Vagina (tissue), 2 donors: ENCODE data around the gene DDX55. TPM values are rescaled to one million over a fixed set of nuclear protein-coding genes. Genes with fewer than 3 reads are reported as not detected.

Experiments used
- DNase-seq, 2 donors: peaks; one replicate each; pipeline ENCODE4 v3.0.0-alpha.2; 2017; ENCODE audit errors: extremely low spot score in 2 of 2
- H3K27ac ChIP-seq: fragments of 200-600 bp; sonication (generic); one replicate; pipeline ENCODE4 v1.5.1; 2019
- H3K27me3 ChIP-seq: fragments of 200-600 bp; sonication (generic); one replicate; pipeline ENCODE4 v1.5.1; 2019
- H3K36me3 ChIP-seq, 2 donors: fragments of 200-600 bp; sonication (generic); one replicate each; pipeline ENCODE4 v1.5.1; 2017 to 2019
- H3K4me1 ChIP-seq: fragments of 200-600 bp; sonication (generic); one replicate; pipeline ENCODE4 v1.5.1; 2019
- H3K4me3 ChIP-seq, 2 donors: fragments of 200-600 bp; sonication (generic); 1 replicate in 1 of 2; 2 replicates in 1 of 2; pipeline ENCODE4 v1.5.1; 2016 to 2019
- H3K9me3 ChIP-seq: fragments of 200-600 bp; sonication (generic); one replicate; pipeline ENCODE4 v1.5.1; 2019
- POLR2A ChIP-seq, 2 donors: fragments of 450-650 bp; IDR thresholded peaks; one replicate each; pipeline ENCODE4 v1.6.1; 2017; ENCODE audit warnings: antibody characterized with exemption in 2 of 2, mild to moderate bottlenecking in 2 of 2, moderate library complexity in 2 of 2
- POLR2AphosphoS5 ChIP-seq, 2 donors: sonication (generic); formaldehyde crosslinking; IDR thresholded peaks; one replicate each; pipeline ENCODE4 v1.9.0; 2017; ENCODE audit warnings: antibody characterized with exemption in 2 of 2, mild to moderate bottlenecking in 2 of 2, low read depth in 1 of 2; ENCODE audit not compliant: insufficient read depth in 1 of 2
- intact Hi-C: fragments of 100-400 bp; cut with DNase I; formaldehyde crosslinking; loops from one replicate; pipeline ENCODE4 v1.15.1; 2023
- total RNA-seq: library from RNA; depleted of rRNA; stranded (reverse); fragments of >200 nt; gene quantifications from one replicate; pipeline ENCODE4 v1.2.3, GENCODE V29; 2016
- TF ChIP-seq, protein P1 (sequence below), 3 experiments: fragments of 450-650 bp in 2 of 3; fragments of 200-600 bp in 1 of 3; sonication (generic) in 1 of 3; IDR thresholded peaks; one replicate each; pipeline ENCODE4 v1.5.1; 2017 to 2019; ENCODE audit warnings: antibody characterized with exemption in 3 of 3, mild to moderate bottlenecking in 2 of 3, moderate library complexity in 2 of 3

DDX55 gene
- total RNA-seq, 1 donor from 2014 or later = 16.5 TPM

DNA sequence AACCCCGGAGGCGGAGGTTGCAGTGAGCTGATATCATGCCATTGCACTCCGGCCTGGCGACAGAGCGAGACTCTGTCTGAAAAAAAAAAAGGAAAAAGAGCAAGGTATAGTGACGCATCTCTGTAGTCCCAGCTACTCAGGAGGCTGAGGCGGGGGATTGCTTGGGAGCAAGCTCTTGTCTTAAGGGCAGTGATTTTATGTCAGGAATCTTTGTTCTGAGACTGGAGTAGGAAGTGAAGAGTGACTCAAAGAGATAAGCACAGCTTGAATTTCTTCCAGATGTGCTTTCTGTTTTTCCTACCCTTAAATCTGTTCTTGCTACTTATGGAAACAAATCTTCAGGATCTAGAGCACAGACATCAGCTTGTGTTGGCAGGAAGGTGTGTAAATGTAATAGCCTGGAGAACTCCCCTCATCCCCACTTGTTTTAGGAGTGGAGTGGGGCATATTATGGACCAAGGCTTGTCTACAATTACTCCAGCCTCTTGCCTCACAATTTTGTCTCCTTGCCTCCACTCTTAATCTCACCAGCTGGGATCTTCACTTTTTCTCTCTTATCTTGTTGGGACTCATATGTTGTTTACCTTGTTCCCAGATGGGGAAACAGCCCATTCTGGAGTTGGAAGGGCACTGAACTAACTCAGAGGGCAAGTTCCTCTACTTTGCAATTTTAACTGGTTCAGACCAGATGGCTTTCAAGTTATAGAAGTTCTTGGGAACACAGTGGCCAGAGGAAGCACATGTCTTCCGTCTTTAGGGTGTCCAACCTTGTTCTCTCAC, 10.0 kb upstream of the DDX55 start:
- Histone ChIP-seq H3K27ac (no peak overlapping the region), H3K36me3 (peaks cover 0 to 71% of the 10 kb centered on the region in 2 donors), H3K27me3 (no peaks in the 10 kb centered on the region), H3K4me3 (no peak overlapping the region), H3K9me3 (no peaks in the 10 kb centered on the region), H3K4me1 (peaks cover 41% of the 10 kb centered on the region)
- intact Hi-C loops = no loop called here
- TF ChIP-seq POLR2A (IDR thresholded peaks at IDR 0.05) (no peak), POLR2AphosphoS5 (IDR thresholded peaks at IDR 0.05; ENCODE audit: insufficient read depth in 1 of 2, low read depth in 1 of 2) (no peak)
- TF ChIP-seq, protein P1, sequence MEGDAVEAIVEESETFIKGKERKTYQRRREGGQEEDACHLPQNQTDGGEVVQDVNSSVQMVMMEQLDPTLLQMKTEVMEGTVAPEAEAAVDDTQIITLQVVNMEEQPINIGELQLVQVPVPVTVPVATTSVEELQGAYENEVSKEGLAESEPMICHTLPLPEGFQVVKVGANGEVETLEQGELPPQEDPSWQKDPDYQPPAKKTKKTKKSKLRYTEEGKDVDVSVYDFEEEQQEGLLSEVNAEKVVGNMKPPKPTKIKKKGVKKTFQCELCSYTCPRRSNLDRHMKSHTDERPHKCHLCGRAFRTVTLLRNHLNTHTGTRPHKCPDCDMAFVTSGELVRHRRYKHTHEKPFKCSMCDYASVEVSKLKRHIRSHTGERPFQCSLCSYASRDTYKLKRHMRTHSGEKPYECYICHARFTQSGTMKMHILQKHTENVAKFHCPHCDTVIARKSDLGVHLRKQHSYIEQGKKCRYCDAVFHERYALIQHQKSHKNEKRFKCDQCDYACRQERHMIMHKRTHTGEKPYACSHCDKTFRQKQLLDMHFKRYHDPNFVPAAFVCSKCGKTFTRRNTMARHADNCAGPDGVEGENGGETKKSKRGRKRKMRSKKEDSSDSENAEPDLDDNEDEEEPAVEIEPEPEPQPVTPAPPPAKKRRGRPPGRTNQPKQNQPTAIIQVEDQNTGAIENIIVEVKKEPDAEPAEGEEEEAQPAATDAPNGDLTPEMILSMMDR (IDR thresholded peaks at IDR 0.05) = no peak
- DNase-seq = no peak

DNA sequence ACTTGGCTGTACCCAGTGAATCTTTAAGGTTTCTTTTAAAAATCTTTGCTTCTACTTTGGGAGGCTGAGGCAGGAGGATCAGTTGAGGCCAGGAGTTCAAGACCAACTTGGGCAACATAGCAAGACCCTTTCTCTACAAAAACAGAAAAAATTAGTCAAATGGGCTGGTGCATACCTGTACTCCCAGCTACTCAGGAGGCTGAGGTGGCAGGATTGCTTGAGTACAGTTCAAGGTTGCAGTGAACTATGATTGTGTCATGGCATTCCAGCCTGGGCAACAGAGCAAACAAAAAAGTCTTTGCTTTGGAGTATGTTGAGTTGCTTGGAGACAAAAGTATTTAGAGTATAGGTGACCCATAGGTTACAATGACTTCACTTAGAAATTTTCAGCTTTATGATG, 6.2 kb upstream of the DDX55 start:
- no peak overlapping the region for H3K27ac ChIP-seq
- TF ChIP-seq POLR2AphosphoS5 (IDR thresholded peaks at IDR 0.05; ENCODE audit: insufficient read depth in 1 of 2, low read depth in 1 of 2) (no peak), POLR2A (IDR thresholded peaks at IDR 0.05) (no peak)
- TF ChIP-seq, protein P1 (IDR thresholded peaks at IDR 0.05) = no peak
- H3K4me1 ChIP-seq = peaks cover 10% of the 10 kb centered on the region
- no peak overlapping the region for H3K4me3 ChIP-seq
- H3K36me3 ChIP-seq = peaks cover 0 to 56% of the 10 kb centered on the region in 2 donors
- H3K9me3 ChIP-seq = no peaks in the 10 kb centered on the region
- no peak for DNase-seq
- intact Hi-C loops = no loop called here
- no peaks in the 10 kb centered on the region for H3K27me3 ChIP-seq

DNA sequence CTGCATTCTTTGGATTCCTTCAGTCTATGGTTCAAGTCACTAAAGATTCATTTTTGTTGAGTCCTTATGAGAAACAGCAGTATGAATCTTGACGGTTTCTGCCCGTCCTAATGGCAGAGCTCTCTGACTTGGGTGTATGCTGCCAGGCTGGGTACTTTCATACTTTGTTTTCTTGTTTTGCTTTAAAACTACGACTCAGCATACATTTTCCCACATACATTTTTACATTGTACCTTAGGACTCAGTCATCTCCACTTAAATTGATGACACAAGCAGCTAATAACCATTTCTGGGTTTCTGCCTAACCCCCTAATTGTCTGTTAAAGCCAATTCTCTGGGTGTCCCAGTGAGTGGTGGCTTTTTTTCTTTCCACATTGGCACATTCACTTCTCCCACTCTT, 4.8 kb upstream of the DDX55 start:
- Histone ChIP-seq H3K27me3 (no peaks in the 10 kb centered on the region), H3K4me1 (peaks cover 9% of the 10 kb centered on the region), H3K9me3 (no peaks in the 10 kb centered on the region), H3K36me3 (peaks cover 0 to 44% of the 10 kb centered on the region in 2 donors), H3K27ac (no peak overlapping the region), H3K4me3 (no peak overlapping the region)
- TF ChIP-seq POLR2A (IDR thresholded peaks at IDR 0.05) = no peak
- TF ChIP-seq POLR2AphosphoS5 (IDR thresholded peaks at IDR 0.05; ENCODE audit: insufficient read depth in 1 of 2, low read depth in 1 of 2) = no peak
- TF ChIP-seq, protein P1 (IDR thresholded peaks at IDR 0.05) = no peak
- DNase-seq = no peak
- intact Hi-C loops = no loop called here

DNA sequence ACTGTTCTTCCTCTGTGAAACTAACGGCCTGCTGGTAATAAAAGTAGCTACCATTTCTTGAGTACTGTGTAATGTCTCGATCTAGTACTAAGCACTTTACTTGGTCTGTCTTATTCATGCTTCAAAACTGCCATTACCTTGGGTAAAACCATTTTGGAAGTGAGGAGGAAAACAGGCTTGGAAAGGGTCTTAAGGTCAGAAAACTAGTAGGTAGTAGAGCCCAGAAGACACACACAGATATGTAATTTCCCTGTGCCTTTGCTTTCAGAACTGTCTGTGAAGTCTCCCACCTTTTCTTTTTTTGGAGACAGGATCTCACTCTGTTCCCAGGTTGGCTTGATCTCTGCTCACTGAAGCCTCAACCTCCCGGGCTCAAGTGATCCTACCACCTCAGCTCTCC, 3.4 kb upstream of the DDX55 start:
- TF ChIP-seq, protein P1 (IDR thresholded peaks at IDR 0.05) = no peak
- TF ChIP-seq POLR2A (IDR thresholded peaks at IDR 0.05) (no peak), POLR2AphosphoS5 (IDR thresholded peaks at IDR 0.05; ENCODE audit: insufficient read depth in 1 of 2, low read depth in 1 of 2) (no peak)
- Histone ChIP-seq H3K27me3 (no peaks in the 10 kb centered on the region), H3K36me3 (peaks cover 0 to 41% of the 10 kb centered on the region in 2 donors), H3K4me3 (no peak overlapping the region), H3K9me3 (no peaks in the 10 kb centered on the region), H3K4me1 (peaks cover 20% of the 10 kb centered on the region), H3K27ac (no peak overlapping the region)
- DNase-seq = no peak
- intact Hi-C loops = no loop called here

DNA sequence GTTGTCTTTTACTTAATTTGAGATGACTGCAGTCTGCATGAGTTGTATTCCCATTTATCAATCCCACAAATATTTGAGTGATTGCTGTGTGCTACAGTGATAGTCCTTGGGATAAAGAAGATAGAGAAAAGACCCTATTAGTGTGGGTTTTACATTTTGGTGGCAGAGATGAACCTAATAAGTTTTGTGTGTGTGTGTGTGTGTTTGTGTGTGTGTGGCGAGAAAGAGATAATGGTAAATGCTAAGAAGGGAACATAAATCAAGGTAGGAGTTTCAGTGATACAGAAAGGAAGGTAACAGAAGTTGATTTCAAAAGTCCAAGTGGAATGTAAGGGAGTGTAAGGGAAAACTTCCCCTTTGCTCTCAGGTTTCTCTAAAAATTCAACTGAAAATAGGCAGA, 2.6 kb upstream of the DDX55 start:
- H3K36me3 ChIP-seq = peaks cover 0 to 40% of the 10 kb centered on the region in 2 donors
- peaks cover 28% of the 10 kb centered on the region for H3K4me1 ChIP-seq

More for the DNA sequence above, 2.6 kb upstream of the DDX55 start:
- no peak overlapping the region for H3K4me3 ChIP-seq
- no peak overlapping the region for H3K27ac ChIP-seq
- TF ChIP-seq, protein P1 (IDR thresholded peaks at IDR 0.05) = no peak
- TF ChIP-seq POLR2A (IDR thresholded peaks at IDR 0.05) (no peak), POLR2AphosphoS5 (IDR thresholded peaks at IDR 0.05; ENCODE audit: insufficient read depth in 1 of 2, low read depth in 1 of 2) (no peak)
- no peak for DNase-seq
- H3K27me3 ChIP-seq = no peaks in the 10 kb centered on the region
- intact Hi-C loops = no loop called here
- no peaks in the 10 kb centered on the region for H3K9me3 ChIP-seq
